GM10248 (cell line): Measurements from ENCODE around the gene NSFL1C.

Experiments
- CTCF ChIA-PET: fragments of 300-600 bp; sonication (Branson Sonifier 250); formaldehyde crosslinking; extraction: SDS; loops from one replicate; lab custom pipeline; 2021; ENCODE audit warnings: antibody characterized with exemption; lab: Yijun Ruan, JAX
- POLR2A ChIA-PET: fragments of 350-650 bp; sonication (Branson Sonifier 250); formaldehyde crosslinking; extraction: SDS; loops from one replicate; lab custom pipeline; 2020; ENCODE audit warnings: antibody characterized with exemption; lab: Yijun Ruan, JAX
- DNase-seq: peaks from one replicate; pipeline ENCODE4 v3.0.0; 2012; ENCODE audit errors: extremely low spot score
- CTCF ChIP-seq: IDR thresholded peaks from 2 replicates; pipeline ENCODE4 v1.5.1; 2012; ENCODE audit warnings: mild to moderate bottlenecking, low read depth; ENCODE audit errors: extremely low read depth, missing control alignments, control extremely low read depth

The NSFL1C gene

DNA sequence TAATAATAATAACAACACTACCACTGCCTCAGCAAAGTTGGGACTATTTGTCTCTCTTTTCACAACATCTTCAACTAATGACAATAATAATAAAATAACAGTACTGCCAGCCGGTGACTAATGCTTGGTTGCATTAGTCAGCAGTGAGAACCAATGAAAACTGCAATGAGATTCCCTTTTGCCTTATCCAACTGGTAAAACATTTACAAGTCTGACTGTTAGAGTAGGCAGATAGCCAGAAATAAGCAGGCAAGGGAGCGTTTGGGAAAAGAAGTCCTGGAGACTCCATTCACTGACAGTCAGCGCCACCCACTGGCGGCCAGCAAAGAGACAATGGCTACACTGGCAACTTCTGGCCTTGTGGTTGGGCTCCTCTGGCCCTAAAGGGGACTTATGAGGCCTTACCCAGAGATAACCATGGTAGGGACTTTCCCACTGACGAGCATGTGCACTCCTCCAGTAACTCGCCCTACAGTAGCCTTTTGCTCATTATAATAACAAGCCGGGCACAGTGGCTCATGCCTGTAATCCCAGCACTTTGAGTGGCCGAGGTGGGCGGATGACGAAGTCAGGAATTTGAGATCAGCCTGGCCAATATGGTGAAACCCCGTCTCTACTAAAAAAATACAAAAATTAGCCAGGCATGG is 3.4 kb upstream of the NSFL1C start:
- peak; percentile 54 for DNase-seq
- CTCF ChIA-PET = interaction anchor here (1.1 to 2.8 kb wide), 2 partner anchors 16 to 34 kb away, joined by 3 to 23 read pairs; no protein-coding TSS in a partner anchor

GRCh38 chr20:1469306-1469905 is 2.8 kb upstream of the NSFL1C start:
- CTCF ChIA-PET = interaction anchor here (1.0 to 4.2 kb wide), 8 partner anchors 10 to 157 kb away, joined by 3 to 44 read pairs (median 10); no protein-coding TSS in a partner anchor
- DNase-seq = no peak
- POLR2A ChIA-PET = interaction anchor here (0.6 kb wide), 1 partner anchor 1632 kb away, joined by 3 read pairs; no protein-coding TSS in a partner anchor
- TF ChIP-seq CTCF = no peak

More for the DNA sequence above, 3.4 kb upstream of the NSFL1C start:
- POLR2A ChIA-PET = no interaction called here
- TF ChIP-seq CTCF = peak; percentile 72

GRCh38 chr20:1468117-1468624 is 1.5 kb upstream of the NSFL1C start:
- ChIA-PET POLR2A (no interaction called here), CTCF (interaction anchor here (1.1 to 4.2 kb wide), 19 partner anchors 9 to 329 kb away, joined by 3 to 44 read pairs (median 7); no protein-coding TSS in a partner anchor)
- no peak for TF ChIP-seq CTCF

DNA sequence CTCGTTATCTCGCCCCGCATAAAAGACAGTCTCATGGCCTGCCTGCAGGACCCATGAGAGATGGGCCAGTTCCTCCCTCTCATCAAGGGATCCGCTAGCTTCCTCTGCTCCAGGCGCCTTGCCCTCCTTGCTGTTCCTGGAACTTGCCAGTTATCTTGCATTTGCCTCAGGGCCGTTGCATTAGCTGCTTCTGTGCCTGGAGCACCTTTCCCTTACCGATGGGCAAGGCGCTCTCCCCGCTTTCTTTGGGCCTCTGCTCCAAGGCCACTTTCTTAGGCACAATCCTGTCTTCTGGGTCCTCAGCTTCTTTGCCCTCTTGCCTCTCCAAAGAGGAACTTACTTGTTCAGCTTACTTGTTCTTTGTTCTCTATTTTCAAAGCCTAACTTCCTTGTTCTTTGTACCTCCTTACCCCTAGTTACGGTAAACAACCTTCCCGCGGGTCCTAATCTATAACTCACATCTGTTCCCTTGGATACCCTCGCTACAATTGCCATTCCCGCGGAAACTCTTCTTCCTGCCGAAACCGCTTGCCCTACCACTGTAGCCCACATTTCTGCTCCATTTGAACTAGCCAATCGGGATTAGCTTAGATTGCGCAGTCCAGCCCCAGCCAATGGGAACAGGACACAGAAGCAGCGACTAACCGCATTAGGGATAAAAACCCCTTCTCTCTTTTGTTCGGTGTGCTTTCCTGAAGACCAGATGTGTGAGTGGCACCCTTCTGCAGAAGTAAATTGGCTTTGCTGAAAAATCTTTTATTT is 887 bp upstream of the NSFL1C start:
- no peak for TF ChIP-seq CTCF
- DNase-seq = no peak
- CTCF ChIA-PET = interaction anchor here (1.1 to 4.2 kb wide), 30 partner anchors 9 to 330 kb away, joined by 3 to 44 read pairs (median 5); no protein-coding TSS in a partner anchor
- POLR2A ChIA-PET = interaction anchor here (1.3 kb wide), 1 partner anchor 142 kb away, joined by 3 read pairs; no protein-coding TSS in a partner anchor

More at GRCh38 chr20:1468117-1468624, 1.5 kb upstream of the NSFL1C start:
- no peak for DNase-seq

DNA sequence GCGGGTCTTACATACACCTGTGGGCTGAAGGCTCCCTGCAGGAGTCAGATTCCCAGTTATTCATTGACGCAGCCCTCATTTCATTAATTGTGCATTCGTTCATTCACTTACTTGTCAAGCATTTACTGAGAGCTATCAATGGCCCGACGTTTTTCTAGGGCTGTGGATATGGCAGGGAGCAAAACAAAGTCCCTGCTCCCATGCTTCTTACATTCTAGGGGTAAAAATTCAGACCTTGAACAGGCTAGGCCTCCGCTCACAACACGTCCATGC is 369 bp upstream of the NSFL1C start:
- no peak for TF ChIP-seq CTCF
- CTCF ChIA-PET = interaction anchor here (0.7 to 4.2 kb wide), 29 partner anchors 8 to 330 kb away, joined by 3 to 44 read pairs (median 5); no protein-coding TSS in a partner anchor
- no peak for DNase-seq
- POLR2A ChIA-PET = interaction anchor here (1.3 kb wide), 1 partner anchor 141 kb away, joined by 3 read pairs; no protein-coding TSS in a partner anchor

GRCh38 chr20:1465470-1466210 is 1.0 kb downstream of the NSFL1C start:
- CTCF ChIA-PET = interaction anchor here (1.3 to 4.2 kb wide), 11 partner anchors 11 to 269 kb away, joined by 4 to 44 read pairs (median 7); no protein-coding TSS in a partner anchor

More at GRCh38 chr20:1465470-1466210, 1.0 kb downstream of the NSFL1C start:
- no peak for TF ChIP-seq CTCF
- POLR2A ChIA-PET = no interaction called here
- no peak for DNase-seq
